Activated naive CD4-positive, alpha-beta T cell (primary cell): ENCODE data around the gene DPP4.

Source experiments
- DNase-seq, 4 experiments: peaks; one replicate each; lab custom pipeline; 2025; lab: John Stamatoyannopoulos, UW

Gene DPP4

DNA sequence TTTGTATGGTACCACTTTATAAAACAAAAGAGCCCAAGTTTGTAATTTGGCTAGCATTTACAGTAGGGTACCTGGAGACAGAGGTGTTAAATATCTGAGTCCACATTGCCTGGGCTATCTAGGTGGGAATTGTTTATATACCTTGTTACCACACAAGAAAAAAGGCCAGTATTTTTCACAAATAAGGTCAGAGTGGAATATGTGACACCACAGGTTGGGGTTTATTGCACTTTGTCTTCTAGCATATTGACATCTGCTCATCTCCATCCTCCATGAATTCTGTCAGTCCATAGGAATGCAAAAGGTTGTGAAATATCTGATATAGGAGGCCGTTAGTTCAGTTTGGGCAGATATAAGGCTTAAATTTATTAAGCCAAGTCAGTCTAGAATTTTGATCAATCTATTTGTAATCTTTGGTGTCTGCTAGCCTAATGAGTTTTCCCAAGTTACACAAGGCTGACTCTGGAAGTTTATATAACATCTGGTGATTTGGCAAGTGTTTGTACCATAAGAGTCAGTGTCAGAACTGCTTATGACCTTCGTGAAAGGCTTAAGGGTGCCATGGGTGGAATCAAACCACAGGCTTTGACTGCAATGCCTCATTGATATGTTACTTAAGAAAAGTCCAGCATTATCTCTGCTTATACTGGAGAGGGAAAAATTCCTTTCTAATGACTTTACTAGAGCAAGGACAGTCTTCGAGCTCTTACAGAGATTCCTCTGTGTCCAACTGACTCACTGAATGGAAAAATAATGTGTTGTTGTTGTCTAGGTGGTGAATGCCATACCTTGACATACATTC is 11.3 kb upstream of the DPP4 start:
- DNase-seq, result no peak

DNA sequence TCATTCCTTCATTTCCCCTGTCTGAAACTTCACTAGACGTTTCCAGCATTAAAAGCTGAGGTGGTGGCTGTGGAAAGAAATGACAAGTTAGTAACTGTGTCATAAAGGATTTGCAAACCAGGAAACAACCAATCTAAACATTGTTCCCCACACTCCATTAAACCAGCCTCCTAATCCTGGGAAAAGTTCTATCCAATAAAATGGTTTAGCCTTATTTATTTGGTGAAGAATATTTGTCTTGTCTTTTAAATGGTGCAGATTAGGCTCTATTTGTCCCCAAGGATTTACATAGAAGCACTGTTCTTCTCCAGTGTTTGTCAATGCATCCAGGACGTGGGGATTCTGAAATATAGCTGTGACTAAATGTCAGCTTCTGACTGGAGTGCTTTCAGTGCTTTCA is 10.5 kb upstream of the DPP4 start:
- no peak for DNase-seq

DNA sequence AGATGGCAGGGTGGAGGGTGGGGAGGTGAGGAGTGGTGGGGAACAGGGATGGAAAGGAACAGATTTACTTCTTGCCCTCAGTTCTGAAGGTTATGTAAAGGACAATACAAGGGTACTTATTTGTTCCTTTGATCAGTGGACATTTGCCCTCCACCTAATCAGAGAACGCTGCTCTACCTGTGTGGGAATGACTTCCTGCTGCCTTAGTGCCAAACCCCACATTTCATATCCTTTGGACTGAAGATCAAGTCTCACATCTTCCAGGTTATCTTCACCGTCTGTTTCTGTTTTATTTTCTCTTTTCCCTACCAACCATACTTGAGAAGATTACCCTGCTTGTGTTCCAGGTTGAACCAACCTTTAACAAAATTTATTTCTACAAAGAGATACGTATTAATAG is 8.7 kb upstream of the DPP4 start:
- no peak for DNase-seq

DNA sequence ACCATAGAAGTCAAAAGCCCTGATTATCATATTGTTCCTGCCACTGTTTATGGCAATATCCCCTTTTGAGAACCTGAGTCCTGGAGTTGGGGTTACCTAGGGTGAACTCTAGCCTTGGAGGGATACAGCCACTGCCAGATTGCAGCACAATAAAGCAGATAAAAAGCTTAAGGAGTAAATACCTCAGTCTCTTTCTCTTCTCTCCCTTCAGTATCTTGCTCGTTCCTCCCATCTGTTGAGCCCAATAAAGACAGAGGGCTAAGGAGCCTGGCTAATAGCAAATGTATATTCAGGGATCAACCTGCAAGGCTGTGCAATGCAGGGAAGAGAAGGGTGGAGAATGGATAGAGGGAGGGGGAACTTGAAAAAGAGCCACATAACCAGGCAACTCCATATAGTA is 8.0 kb upstream of the DPP4 start:
- no peak for DNase-seq

DNA sequence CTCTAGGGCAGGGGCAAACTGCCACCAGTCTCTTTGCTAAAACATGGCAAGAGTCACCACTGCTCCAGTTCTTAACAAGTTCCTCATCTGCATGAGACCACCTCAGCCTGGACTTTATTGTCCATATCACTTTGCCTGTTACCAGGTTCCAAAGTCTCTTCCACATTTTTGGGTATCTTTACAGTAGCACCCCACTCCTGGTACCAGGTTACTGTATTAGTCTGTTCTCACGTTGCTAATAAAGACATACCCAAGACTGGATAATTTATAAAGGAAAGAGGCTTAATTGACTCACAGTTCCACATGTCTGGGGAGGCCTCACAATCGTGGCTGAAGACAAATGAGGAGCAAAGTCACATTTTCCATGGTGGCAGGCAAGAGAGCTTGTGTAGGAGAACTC is 5.5 kb upstream of the DPP4 start:
- no peak for DNase-seq

DNA sequence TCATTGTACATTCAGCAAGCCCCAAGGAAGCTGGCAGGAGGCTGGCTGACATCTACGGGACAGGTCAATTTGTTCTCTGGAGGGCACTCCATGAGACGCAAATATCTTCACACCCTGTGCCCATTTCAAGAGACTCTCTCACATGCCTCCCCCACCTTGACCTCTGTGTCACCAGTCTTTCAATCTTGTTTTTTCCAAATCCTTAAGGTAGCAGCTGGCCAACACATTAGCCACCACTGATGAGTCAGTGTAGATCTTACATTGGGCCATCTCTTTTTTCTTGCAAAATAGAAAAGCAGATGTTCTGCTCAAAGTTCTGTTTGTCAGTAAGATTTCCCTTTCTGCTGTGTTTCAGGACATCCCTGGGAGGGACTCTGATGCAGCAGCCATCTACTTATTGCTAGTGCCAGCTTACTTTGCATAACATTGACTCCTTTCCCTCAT is 1.7 kb upstream of the DPP4 start:
- no peak for DNase-seq

DNA sequence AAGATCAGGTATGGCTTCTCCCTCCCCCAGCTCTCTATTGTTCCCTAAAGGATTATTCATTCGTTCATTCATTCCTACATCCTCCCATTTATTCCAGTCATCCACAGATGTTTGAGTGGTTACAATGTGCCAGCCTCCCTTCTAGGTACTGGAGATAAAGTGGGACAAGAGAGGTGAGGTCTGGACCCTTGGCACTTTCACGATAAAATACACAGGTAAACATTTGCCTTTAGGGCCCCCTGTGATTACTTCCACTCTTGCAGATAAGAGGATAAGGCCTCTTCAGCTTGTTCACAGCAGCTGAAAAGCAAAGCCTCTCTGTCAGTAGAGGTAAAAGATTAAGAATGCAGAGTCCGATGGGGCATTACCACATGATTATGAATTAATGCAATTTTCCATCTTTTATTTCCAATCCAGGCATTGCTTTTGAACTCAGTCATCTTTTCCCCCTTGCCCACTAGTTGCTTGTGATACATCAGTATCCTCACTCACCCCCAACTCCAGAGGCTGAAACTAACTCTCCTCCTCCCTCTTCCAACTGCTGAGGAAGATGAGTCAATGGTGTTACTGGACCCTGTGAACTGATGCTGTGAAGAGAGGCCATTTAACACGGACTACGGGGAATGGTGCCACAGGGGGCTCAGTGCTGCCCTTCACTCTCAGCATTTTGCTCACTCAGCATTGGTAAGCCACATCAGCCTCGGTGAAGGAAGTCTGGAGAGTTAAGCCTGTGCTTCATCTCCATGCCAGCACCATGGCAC is 1.1 kb upstream of the DPP4 start:
- no peak for DNase-seq

DNA sequence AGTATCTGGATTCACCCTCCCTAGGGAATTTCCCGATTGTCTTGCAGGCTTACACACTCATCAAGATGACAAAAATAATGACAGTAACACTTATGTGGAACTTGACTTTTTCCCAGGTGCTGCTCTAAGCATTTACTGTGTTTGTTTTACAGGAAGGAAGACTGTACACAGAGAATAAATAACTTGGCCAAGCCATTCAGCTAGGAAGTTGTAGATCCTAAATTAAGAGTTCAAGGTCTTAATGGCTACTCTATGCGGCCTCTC is 549 bp upstream of the DPP4 start:
- DNase-seq, result no peak

DNA sequence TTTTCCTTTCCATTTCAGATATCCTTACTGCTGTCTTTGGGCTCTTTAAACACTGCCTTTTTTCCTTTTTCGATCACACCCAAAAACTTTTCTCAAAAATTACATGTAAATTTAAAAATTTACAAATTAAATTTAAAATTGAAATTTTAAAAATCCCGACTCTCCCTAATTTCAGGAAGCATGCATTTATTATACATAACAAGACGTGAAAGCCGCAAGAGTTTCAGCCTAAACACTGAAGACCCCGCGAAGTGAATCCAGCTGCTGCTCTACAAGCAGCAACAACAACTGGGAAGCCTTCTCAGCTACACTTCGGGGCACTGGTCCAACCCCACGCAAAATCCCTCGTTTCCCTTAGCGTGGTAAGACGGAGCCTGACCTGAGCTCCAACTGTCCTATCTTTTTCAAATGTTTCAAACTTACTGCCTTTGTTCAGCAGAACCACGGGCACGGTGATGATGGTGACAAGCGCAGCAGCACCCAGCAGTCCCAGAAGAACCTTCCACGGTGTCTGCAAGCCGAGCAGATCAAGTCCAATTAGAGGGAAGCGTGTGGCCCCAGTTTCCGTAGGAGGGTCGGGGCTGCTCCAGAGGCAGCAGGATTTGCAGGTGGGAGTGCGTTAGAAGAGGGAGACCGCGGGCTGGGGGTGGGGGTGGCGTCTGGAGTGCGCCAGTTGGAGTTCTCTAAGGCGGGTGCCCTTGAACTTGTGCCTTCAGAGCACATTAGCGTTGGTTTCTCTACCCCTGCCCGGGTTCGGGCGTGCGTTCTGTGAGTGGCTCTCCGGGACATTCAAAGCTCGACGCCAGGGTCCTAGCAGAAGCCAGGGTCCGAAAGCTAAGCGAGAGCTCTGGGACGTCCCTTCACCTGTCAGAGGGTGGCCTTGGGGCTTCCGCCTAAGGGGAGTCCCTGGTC is 783 bp downstream of the DPP4 start:
- DNase-seq, result no peak

DNA sequence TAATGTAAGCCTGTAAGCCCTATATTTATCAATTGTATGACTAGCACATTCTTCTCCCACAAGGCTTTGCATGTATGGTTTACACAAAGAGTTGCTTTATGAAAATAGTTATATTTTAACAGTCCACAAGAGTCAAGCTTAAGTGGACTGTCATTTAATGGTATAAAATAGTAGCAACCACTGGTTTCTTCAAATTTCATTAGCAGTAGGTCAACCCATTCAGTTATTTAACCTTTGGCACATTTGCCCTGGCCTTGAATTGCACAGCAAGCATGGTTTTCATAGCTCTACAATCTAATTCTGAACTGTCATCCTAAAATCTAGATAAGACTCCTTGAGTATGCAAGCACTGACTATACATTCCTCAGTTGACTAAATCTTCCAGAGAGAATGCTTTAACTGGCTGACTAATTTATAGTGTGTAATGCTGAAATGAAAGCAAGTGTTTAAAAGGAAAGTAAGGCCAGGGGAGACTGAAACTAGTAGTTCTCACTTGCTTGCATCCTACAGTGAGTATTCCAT is 1.8 kb downstream of the DPP4 start:
- DNase-seq, result no peak

DNA sequence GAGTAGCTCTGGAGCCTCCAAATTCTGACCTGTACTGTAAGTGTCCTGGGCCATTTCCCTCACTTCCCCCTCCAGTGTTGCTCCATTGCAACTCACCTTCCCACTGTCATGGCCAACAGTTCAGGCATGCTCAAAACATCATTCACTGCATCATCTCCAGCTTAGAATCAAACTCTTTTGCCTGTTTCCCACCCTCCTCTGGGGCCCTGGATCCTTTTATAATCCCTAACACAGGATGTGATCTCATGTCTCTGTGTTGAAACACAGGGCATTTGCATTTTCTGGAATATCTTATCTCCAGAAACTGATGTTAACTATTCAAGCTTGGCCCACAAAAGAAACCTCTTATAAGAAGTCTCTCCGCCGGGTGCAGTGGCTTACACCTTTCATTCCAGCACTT is 3.0 kb downstream of the DPP4 start:
- DNase-seq, result no peak

DNA sequence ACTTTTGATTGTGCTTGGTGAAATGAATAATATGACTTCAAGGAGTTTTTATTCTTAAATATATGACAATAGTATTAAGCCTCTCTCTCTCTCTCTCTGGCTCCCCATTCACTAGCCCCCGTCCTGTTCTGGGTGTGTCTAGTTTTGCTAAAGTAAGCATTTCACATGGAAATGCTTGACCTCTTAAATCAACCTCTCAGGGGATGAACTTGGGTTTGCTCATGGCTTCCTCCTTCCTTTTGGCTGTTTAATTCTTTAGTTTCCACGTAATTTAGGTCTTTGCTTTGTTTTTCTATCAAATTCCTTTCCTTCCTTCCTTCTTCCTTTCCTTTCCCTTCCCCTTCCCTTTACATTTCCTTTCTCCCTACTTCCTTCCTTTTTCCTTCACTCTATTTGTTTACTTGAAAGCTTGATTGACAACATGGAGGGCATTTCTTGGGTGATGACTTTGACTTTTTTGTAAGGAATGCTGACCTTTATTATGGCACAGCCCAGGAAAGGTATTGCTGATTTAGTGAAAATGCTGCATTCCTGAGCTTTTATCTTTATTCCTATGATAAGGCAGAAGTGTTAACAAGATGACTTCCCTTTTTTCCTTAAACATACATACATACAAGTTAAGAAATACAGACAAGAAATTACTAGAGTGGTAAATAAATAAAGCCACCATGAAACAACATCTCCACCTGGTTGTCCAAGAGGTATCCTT is 3.6 kb downstream of the DPP4 start:
- DNase-seq, result no peak

DNA sequence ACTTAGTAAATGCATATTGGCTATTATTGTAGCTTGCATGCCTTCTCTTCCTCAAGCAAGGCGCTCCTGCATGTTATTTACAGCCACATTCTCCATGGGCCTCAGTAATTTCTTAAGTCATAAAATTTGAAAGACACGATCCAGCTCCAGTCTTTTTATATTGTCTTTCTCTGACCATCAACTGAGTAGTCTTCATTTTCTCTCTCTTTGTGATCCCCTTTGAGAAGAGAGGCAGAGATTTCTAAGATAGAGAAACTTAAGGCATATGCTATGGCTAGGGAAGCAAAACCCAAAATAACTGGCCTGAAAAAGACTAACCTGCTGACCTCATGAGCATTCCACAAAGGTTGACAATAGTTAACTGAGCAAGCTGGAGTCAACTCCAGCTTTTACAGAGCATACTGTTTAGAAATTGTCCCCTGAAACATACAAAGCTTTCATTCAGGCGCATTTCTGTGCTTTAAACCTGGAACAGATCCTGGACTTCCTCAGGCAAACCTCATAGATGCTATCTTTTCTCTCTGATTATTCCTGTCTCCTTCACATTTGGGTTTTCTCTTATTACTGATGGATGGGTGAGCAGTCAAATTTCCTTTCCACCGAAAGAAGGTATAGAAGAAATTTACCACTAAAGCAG is 4.6 kb downstream of the DPP4 start:
- no peak for DNase-seq

DNA sequence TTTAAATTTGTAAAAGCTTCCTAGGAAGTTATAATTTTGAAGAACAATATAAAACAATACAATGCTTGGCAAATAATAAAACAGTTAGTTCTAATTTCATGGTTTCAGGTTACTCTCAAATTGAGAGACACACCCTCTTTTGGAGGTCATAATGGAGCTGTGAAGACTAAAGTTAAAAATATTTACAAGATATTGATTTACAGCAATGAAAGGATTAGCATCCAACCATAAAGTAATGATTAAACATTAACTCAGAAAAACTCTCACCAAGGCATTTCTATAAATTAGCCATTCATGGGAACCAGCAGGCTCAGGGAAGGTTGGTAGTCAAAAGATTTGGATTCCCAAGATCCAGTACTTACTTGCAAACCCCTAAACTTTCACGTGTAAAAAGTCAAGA is 6.4 kb downstream of the DPP4 start:
- DNase-seq, result no peak

DNA sequence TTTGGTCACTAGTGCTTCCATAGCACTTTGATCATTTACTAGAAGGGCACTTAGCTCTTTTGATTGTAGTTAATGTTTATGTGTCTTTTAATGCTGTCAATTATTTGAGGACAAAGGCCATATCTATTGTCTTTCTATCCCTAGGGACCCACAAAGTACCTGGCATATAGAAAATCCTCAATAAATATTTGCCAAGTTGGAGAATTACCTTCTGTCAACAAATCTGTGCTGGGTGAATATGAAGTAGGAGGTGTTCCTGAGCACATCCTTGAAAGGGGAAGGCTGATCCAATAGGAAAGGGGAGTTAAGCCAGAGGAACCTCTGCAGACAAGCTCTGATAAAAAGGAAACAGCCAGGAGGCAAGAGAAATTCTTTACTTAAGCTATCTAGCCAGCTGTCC is 8.2 kb downstream of the DPP4 start:
- no peak for DNase-seq

DNA sequence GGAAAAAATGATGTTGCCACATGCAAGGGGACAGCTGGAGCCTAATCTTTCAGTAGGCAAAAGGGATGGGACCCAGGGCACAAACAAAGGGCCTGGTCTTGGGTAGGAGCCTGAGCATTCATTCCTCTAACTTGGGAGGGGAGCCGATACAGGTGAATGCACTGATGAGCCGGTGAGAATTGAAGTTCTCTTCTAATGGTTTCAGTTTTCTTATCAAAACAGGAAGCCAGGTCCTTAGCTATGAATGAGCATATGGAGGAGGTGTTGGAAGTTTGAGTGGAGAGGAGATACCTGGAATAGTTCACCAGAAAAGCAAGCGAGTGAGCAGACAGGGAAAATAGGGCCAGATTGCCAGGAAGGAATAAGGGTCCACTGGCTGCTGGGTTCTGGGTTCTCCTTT is 10.1 kb downstream of the DPP4 start:
- no peak for DNase-seq

DNA sequence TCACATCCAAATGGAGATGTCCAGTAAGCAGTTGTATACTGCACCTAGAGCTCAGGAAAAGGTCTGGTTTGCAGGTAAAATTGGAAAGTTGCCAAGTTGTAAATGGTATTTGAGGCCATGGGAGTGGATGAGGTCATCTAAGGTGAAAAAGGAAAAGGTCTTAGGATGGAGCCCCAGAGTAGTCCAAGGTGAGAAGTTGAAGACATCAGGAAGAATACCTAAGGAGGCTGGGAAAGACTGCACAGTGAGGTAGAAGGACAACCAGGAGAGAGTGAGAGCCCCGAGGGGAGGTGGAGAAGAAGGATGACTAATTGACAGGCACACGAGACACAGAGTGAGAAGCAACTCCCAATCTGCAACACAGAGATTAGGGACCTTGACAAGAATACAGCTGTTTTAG is 10.7 kb downstream of the DPP4 start:
- no peak for DNase-seq

DNA sequence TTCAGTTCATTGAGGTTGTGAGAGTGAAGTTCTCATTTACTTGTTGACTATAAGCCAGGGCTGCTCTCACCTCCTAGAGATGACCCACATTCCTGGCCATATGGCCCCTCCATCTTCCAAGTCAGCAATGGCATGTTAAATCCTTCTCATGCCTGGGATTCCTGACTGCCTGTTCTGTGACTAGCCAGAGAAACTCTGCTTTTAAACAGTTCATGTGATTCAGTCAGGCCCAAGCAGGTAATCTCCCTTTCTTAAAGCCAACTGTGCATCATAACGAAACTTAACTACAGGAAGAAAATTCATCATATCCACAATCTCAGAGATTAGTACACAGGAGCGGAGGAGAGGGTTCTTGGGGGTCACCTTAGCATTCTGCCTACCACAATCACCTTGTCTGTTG is 11.5 kb downstream of the DPP4 start:
- DNase-seq, result no peak

DNA sequence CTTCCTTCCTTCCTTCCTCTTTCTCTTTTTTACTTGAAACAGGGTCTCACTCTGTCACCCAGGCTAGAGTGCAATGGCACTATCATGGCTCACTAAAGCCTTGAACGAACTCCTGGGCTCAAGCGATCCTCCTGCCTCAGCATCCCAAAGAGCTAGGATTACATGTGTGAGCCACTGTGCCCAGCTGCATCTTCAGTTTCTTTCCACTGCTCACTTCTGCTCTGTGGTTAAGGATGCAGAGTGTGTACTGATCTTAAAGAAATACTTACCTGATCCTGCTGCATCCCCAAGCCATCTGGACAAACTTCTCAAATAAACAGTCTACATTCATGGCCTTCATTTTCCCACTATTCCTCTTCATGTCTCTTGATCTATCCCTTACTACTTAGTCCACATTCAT is 13.0 kb downstream of the DPP4 start:
- DNase-seq, result no peak

DNA sequence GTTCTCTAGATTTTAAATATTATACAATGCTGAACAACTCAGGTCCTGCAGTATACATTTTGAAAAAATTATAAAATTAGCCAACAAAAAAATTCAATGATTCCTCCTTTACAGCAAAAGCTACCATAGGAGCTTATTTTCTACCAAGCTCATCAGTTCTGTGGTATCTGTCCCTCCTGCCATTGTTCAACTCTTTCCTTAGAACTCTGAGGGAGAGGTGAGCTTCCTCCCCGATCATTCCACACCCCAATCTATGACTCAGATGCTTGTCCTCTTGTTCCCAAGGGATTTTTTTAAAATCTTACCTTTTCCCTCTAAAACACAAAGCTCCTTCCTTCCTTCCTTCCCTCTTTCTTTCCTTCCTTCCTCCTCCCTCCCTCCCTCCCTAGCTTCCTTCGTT is 13.5 kb downstream of the DPP4 start:
- DNase-seq, result no peak

DNA sequence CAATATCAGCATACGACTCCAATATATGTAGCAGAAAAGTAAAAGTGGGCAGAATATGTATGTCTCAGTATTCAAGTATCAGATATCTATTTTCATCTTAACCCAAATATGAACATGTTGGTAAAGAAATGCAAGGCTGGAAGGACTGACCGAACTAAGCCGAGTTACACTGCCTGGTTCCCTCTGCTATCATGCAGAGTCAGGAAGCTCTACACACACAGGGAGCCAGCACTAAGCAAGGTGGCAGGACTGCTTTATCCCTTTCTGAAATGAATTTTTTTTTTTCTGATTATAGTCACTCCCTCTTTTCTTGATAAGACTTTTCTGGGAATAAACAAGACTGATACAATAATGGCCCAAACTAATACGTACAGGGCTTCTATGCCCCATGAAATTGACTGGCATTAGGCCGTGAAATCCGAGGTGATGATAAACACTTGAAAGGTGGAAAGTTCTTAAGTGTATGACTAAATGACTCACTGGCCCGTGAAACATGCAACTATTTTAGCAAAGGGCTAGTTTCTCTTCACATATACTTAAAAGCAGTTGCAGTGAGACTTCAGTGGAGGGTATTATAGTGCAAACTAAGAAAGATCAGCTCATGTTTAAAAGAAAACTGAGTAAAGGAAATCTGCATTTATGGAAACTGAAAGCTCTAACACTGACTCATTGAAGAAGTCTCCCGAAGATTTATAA is 14.9 kb downstream of the DPP4 start:
- peak in 1 of 4 experiments; percentile 2 for DNase-seq
